Suprapubic skin (tissue), 4 donors: ENCODE measurements around the gene FSTL4. TPM values are rescaled to one million over a fixed set of nuclear protein-coding genes. Genes with fewer than 3 reads are reported as not detected.

ENCODE experiments used
- DNase-seq, 2 donors: peaks; one replicate each; pipeline ENCODE4 v3.0.0-alpha.2; 2019; ENCODE audit warnings: low spot score in 2 of 2
- H3K27ac ChIP-seq: fragments of 200-600 bp; sonication (generic); one replicate; pipeline ENCODE4 v1.5.1; 2019
- H3K27me3 ChIP-seq: fragments of 200-600 bp; sonication (generic); one replicate; pipeline ENCODE4 v1.5.1; 2019
- H3K36me3 ChIP-seq: fragments of 200-600 bp; sonication (generic); one replicate; pipeline ENCODE4 v1.5.1; 2019
- H3K4me1 ChIP-seq: fragments of 200-600 bp; sonication (generic); one replicate; pipeline ENCODE4 v1.5.1; 2019
- H3K4me3 ChIP-seq: fragments of 200-600 bp; sonication (generic); one replicate; pipeline ENCODE4 v1.5.1; 2019; ENCODE audit warnings: mild to moderate bottlenecking
- H3K9me3 ChIP-seq: fragments of 200-600 bp; sonication (generic); one replicate; pipeline ENCODE4 v1.5.1; 2019
- CTCF ChIP-seq, 2 donors: fragments of 200-600 bp in 1 of 2; fragments of 450-650 bp in 1 of 2; sonication (generic) in 1 of 2; IDR thresholded peaks; one replicate each; pipeline ENCODE4 v1.5.1; 2016 to 2019; ENCODE audit warnings: antibody characterized with exemption in 2 of 2, mild to moderate bottlenecking in 1 of 2, moderate library complexity in 1 of 2
- EP300 ChIP-seq: sonication (generic); formaldehyde crosslinking; IDR thresholded peaks from one replicate; pipeline ENCODE4 v1.6.1; 2017; ENCODE audit warnings: antibody characterized with exemption
- POLR2A ChIP-seq, 2 donors: fragments of 450-650 bp; IDR thresholded peaks; one replicate each; pipeline ENCODE4 v1.6.1; 2017; ENCODE audit warnings: antibody characterized with exemption in 2 of 2, mild to moderate bottlenecking in 2 of 2, moderate library complexity in 2 of 2
- POLR2AphosphoS5 ChIP-seq, 3 donors: sonication (generic); formaldehyde crosslinking; IDR thresholded peaks; one replicate each; pipeline ENCODE4 v1.6.1; 2017; ENCODE audit warnings: antibody characterized with exemption in 3 of 3
- WGBS: methylation state at CpG from one replicate; pipeline ENCODE4 v1.1.5; 2018; 5-methylcytosine and 5-hydroxymethylcytosine counted together
- total RNA-seq, 4 donors: library from RNA; depleted of rRNA; stranded (reverse); fragments of >200 nt; gene quantifications; one replicate each; pipeline ENCODE4 v1.1.0, GENCODE V29; 2016

The FSTL4 gene
- total RNA-seq, 4 donors from 2014 or later: 2.3 to 6.4 (median 5.8) TPM

DNA sequence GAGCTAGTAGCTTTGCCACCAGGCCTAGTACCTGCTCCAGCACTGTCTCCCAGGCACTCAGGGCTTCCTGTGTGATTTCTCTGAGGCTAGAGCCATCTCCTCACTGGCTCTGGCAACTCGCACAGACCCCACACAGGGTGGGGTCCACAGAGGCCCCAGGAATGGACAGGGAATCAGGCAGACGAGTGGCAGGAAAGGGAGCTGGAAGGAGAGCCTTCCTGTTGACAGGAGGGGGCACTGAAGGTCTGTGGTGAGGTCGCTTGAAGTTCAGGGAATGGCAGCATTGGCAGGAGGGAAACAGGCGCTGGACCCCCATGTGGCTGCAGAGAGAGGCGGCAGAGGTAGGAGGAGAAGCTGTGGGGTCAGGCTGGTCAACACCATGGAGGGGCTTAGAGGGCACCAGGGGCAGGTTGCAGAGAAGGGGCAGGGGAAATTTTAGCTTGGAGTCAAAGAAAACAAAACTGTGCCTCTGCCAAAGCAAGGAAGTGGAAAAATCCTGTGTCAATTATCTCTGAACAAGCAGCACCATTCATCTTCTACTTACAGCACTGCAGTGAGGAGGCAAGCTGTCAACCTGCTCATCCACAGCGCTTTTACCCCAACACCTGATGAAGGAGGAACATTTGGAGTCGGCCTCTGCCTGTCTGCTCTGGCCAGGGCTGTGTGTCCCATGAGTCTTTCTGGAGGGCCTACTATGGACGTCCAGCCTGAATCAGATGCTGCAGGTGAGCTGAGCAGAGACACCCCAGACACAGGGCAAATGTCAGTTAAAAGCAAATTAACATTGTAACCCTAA is 270.2 kb downstream of the FSTL4 start:
- TF ChIP-seq POLR2A (IDR thresholded peaks at IDR 0.05) (no peak), POLR2AphosphoS5 (IDR thresholded peaks at IDR 0.05) (no peak)
- Histone ChIP-seq H3K4me1 (no peaks in the 10 kb centered on the region), H3K27ac (no peak overlapping the region), H3K4me3 (no peak overlapping the region), H3K36me3 (no peaks in the 10 kb centered on the region), H3K9me3 (no peaks in the 10 kb centered on the region), H3K27me3 (no peaks in the 10 kb centered on the region)
- 76% methylated on average over 8 of the region's 8 CpGs for WGBS
- DNase-seq: no peak

DNA sequence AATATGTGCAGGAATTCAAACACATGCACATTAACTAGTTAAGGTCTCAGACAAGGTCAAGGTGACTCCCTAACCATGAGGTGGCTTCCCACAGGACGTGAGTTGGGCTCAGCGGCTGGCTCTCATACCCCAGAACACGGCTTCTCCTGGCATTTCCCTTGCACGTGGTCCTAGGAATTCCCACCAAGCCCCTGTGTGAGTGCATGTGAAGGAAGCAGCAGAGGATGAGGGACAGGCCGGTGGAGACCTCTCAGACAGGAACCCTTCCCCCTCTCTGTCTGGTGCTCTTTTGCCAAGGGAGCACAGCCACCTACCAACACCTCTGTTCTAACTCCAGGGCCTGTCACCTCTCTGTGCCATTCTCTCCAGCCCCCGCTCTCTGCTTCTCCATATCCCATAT is 271.0 kb downstream of the FSTL4 start:
- no peaks in the 10 kb centered on the region for H3K9me3 ChIP-seq
- DNase-seq: no peak
- TF ChIP-seq POLR2AphosphoS5 (IDR thresholded peaks at IDR 0.05) (no peak), EP300 (no peak), POLR2A (IDR thresholded peaks at IDR 0.05) (no peak), CTCF (IDR thresholded peaks at IDR 0.05) (no peak)
- H3K4me3 ChIP-seq: no peak overlapping the region
- no peaks in the 10 kb centered on the region for H3K27me3 ChIP-seq
- no peaks in the 10 kb centered on the region for H3K4me1 ChIP-seq
- H3K27ac ChIP-seq: no peak overlapping the region
- H3K36me3 ChIP-seq: no peaks in the 10 kb centered on the region
- WGBS: 79% methylated on average over 6 of the region's 6 CpGs

DNA sequence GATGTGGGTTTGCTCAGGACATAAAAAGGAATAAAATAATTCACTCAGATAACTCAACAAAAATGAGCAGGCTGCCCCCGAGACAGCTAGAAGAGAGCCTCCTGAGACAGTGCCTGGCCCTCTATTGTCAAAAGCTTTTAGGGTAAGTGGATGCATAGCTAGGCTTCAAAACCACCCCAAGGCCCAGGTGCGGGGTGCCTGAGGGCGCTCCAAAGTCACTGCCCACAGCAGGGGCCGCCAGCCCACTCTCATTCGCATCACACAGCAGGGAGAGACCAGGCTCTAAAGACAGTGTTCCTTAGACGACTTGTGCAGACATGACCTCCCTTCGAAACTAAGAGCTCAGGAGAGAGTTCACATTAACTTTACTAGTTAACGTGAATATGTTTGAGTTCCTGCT is 271.5 kb downstream of the FSTL4 start:
- H3K9me3 ChIP-seq: no peaks in the 10 kb centered on the region
- no peaks in the 10 kb centered on the region for H3K27me3 ChIP-seq
- DNase-seq: no peak
- no peaks in the 10 kb centered on the region for H3K4me1 ChIP-seq
- no peaks in the 10 kb centered on the region for H3K36me3 ChIP-seq
- H3K27ac ChIP-seq: no peak overlapping the region
- H3K4me3 ChIP-seq: no peak overlapping the region
- 89% methylated on average over 8 of the region's 8 CpGs for WGBS
- TF ChIP-seq EP300 (no peak), CTCF (IDR thresholded peaks at IDR 0.05) (no peak)

- WGBS: 89% methylated on average over 6 of the region's 6 CpGs
- no peaks in the 10 kb centered on the region for H3K9me3 ChIP-seq
- H3K27ac ChIP-seq: no peak overlapping the region
- no peak for DNase-seq
- H3K27me3 ChIP-seq: no peaks in the 10 kb centered on the region
- TF ChIP-seq CTCF (IDR thresholded peaks at IDR 0.05): no peak
- H3K36me3 ChIP-seq: no peaks in the 10 kb centered on the region
- no peaks in the 10 kb centered on the region for H3K4me1 ChIP-seq
- H3K4me3 ChIP-seq: no peak overlapping the region
Measured at GRCh38 chr5:133340002-133340755, 272.2 kb downstream of the FSTL4 start.

DNA sequence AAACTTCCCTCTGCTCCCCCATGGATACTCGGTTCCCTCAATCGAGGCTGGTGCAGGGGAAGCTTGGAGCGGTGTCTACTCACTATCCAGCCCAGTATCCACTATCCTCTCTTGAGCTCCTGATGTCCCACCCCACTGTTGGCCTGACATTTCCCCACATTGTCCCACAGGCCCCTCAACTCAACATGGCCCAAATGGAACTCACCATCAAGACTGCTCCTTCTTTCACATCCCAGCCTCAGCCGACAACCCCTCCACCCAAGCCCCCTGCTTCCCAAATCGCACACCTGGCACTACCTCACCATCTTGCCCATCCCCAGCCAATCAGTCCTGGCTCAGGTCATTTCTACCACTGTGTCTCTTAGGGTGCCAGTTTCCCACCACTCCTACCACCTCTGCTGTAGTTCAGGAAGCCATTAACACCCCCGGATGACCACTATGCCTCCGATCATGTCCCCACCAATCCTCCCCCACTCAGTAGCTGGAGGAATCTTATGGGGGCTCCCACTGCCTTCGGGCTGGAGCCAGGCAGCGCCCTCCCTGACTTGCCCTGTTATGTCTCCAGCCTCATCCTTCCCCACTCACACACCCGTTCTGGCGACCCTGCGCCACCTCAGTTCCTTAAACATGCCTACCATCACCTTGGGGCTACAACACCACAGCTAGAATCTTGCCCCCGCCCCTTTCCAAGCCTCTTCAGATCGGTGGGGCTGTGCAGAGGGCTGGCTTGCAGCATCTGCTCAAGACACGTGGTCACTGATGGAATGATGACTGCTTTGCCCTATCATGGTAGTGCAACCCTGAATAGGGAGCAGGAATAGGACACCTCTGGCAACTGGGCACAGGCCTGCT is 273.6 kb downstream of the FSTL4 start:
- Histone ChIP-seq H3K27ac (no peak overlapping the region), H3K4me3 (no peak overlapping the region), H3K27me3 (no peaks in the 10 kb centered on the region), H3K36me3 (no peaks in the 10 kb centered on the region), H3K4me1 (no peaks in the 10 kb centered on the region), H3K9me3 (no peaks in the 10 kb centered on the region)
- no peak for DNase-seq
- no peak for TF ChIP-seq POLR2AphosphoS5 (IDR thresholded peaks at IDR 0.05)
- TF ChIP-seq POLR2A (IDR thresholded peaks at IDR 0.05): no peak
- TF ChIP-seq CTCF (IDR thresholded peaks at IDR 0.05): no peak
- no peak for TF ChIP-seq EP300
- 96% methylated on average over 15 of the region's 15 CpGs for WGBS
